Sigmoid colon (tissue), 3 donors: Measurements from ENCODE around the gene DHRS3.

ENCODE experiments used
- POLR2A ChIP-seq, 2 donors: fragments of 450-650 bp; IDR thresholded peaks; one replicate each; pipeline ENCODE4 v1.6.1; 2016; ENCODE audit warnings: antibody characterized with exemption in 2 of 2, mild to moderate bottlenecking in 2 of 2, moderate library complexity in 2 of 2
- TF ChIP-seq, protein P1 (sequence below), 4 experiments: fragments of 450-650 bp in 3 of 4; fragments of 200-600 bp in 1 of 4; IDR thresholded peaks; one replicate each; pipeline ENCODE4 v1.5.1; 2016 to 2019; ENCODE audit warnings: antibody characterized with exemption in 4 of 4, mild to moderate bottlenecking in 3 of 4, moderate library complexity in 2 of 4

DNA sequence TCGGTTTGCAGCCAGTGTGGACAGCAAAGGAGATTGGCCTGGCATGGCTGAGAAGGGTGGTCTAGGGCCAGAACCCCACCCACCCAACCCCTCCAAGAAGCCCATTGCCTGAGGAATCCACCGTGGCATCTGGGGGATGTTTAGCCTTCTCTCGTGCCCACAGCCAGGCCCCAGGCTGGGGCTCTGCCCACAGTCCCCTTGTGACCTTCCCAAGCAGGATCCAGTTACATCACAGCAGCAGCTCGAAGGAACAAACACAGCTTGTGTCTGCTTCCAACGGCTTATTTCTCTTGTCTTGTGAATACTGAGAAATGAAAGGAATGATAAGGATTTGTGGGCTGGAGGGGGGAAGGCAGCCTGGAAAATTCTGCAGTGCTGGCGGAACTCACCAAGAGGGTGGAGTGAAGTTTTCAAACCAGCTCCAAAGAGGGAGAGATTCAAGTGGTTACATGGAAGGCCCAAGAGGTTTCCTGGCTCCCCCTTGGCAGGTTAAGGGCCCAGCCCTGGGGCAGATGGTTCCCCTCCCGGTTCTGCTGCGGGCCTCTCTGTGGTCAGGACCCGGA, 61.6 kb downstream of the DHRS3 start:
- TF ChIP-seq POLR2A (IDR thresholded peaks at IDR 0.05): no peak
- TF ChIP-seq, protein P1, sequence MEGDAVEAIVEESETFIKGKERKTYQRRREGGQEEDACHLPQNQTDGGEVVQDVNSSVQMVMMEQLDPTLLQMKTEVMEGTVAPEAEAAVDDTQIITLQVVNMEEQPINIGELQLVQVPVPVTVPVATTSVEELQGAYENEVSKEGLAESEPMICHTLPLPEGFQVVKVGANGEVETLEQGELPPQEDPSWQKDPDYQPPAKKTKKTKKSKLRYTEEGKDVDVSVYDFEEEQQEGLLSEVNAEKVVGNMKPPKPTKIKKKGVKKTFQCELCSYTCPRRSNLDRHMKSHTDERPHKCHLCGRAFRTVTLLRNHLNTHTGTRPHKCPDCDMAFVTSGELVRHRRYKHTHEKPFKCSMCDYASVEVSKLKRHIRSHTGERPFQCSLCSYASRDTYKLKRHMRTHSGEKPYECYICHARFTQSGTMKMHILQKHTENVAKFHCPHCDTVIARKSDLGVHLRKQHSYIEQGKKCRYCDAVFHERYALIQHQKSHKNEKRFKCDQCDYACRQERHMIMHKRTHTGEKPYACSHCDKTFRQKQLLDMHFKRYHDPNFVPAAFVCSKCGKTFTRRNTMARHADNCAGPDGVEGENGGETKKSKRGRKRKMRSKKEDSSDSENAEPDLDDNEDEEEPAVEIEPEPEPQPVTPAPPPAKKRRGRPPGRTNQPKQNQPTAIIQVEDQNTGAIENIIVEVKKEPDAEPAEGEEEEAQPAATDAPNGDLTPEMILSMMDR (IDR thresholded peaks at IDR 0.05): no peak
